HEK293T (cell line): ENCODE measurements around the gene EVI5L.

Experiments used
- FOXA1 ChIP-seq: fragments of 450-650 bp; IDR thresholded peaks from 2 replicates; pipeline ENCODE4 v1.6.1; 2016; ENCODE audit warnings: mild to moderate bottlenecking
- SP1 ChIP-seq: fragments of 450-650 bp; IDR thresholded peaks from 2 replicates; pipeline ENCODE4 v1.6.1; 2017

DNA sequence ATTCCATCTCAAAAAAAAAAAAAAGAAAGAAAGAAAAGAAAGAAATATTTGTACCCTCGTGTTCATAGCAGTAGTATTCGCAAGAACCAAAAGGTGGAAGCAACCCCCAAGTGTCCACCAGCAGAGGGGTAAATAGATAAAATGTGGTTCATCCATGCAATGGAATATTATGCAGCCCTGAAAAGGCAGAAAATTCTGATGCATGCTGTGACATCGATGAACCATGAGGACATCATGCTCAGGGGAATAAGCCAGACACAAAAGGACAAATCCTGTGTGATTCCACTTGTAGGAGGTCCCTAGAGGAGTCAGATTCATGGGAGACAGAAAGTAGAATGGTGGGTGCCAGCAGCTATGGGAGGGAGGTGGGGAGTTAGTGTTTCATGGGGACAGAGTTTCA, 51.9 kb downstream of the EVI5L start:
- TF ChIP-seq SP1, result no peak
- no peak for TF ChIP-seq FOXA1
